ENCODE results near the gene RAB11FIP4. TPM values are rescaled to one million over a fixed set of nuclear protein-coding genes. Genes with fewer than 3 reads are reported as not detected.

RAB11FIP4 gene
- total and polyA plus RNA-seq, 9 of the 15 experiments (the other 6 are each of a cell fraction or from before 2014, with no cell fraction given), result 0.62 to 16.6 (median 8.9) TPM

GRCh38 chr17:31491376-31492131 lies 100.1 kb downstream of the RAB11FIP4 start:
- peaks cover 60 to 74% of the 10 kb centered on the region in 2 experiments for H3K4me1 ChIP-seq (replicated peaks in 1 of 2; ENCODE audit: control insufficient read depth in 2 of 2, insufficient read depth in 2 of 2, low read length in 2 of 2)
- no TSS peak for BruUV-seq (replicated peaks)
- peaks cover 17% of the 10 kb centered on the region for H3K79me2 ChIP-seq (ENCODE audit: control insufficient read depth, insufficient read depth, low read length)
- H3K9ac ChIP-seq (ENCODE audit: insufficient read depth in 1 of 2, low read depth in 2 of 2, low read length in 2 of 2), result peak overlapping the region in 1 of 2 experiments; percentile 76; a peak in 2 of 4 replicates
- H4K20me1 ChIP-seq (replicated peaks; ENCODE audit: control insufficient read depth, insufficient read depth, low read length), result 0 out of 2 replicates have a peak, but pooled peaks cover 6% of the 10 kb centered on the region
- no peak overlapping the region; the same call in 1 of the 2 replicates for H3K4me2 ChIP-seq (ENCODE audit: insufficient read depth, low read length)
- CTCF ChIA-PET (ENCODE audit: low intra/inter-chr PET ratio), result no interaction called here
- ATAC-seq, result no peak
- POLR2A ChIA-PET, result interaction anchor here (0.6 to 1.0 kb wide), 2 partner anchors 8 to 525 kb away, joined by 3 to 4 read pairs; no protein-coding TSS in a partner anchor
- no peak overlapping the region; the same call in 2 of the 3 replicates for H3K27ac ChIP-seq (ENCODE audit: extremely low read depth, low read depth, low read length)
- in situ Hi-C loops (cut with MboI) (no loop called here), intact Hi-C loops (cut with micrococcal nuclease) (no loop called here)
- H3K9me1 ChIP-seq (ENCODE audit: control insufficient read depth, insufficient read depth, low read length), result peaks cover 5% of the 10 kb centered on the region
- DNase-seq (ENCODE audit: extremely low read depth in 1 of 4, low spot score in 3 of 4), result no peak
- no peaks in the 10 kb centered on the region; the same call in 2 of the 3 replicates for H3K36me3 ChIP-seq (ENCODE audit: control insufficient read depth, insufficient read depth, low read length)
- WGBS (ENCODE audit: insufficient coverage, low coverage, missing lambda C conversion rate), result 67% methylated on average over 18 of the region's 18 CpGs
- H3K9me3 ChIP-seq (replicated peaks; ENCODE audit: control insufficient read depth, insufficient read depth, low read depth, low read length), result no peaks in the 10 kb centered on the region
- no peak overlapping the region for H2AFZ ChIP-seq (ENCODE audit: low read depth, low read length)
- peak; percentile 55 for FAIRE-seq
- H3K27me3 ChIP-seq (ENCODE audit: control insufficient read depth in 2 of 2, insufficient read depth in 2 of 2, low read length in 2 of 2), result no peaks in the 10 kb centered on the region
- no peak overlapping the region for H3K4me3 ChIP-seq
- TF ChIP-seq FOXK1 (CRISPR knock-in tag; IDR thresholded peaks at IDR 0.05; ENCODE audit: borderline replicate concordance) (no peak), ELF2 (CRISPR knock-in tag; IDR thresholded peaks at IDR 0.05) (no peak), ZNF280A (IDR thresholded peaks at IDR 0.05; ENCODE audit: low read depth, partially characterized antibody) (no peak), ZKSCAN1 (IDR thresholded peaks at IDR 0.05; ENCODE audit: low read depth, low read length) (no peak), ZNF12 (CRISPR knock-in tag; IDR thresholded peaks at IDR 0.05) (no peak), RUNX1 (IDR thresholded peaks at IDR 0.05; ENCODE audit: low read depth) (no peak), EWSR1 (IDR thresholded peaks at IDR 0.05; ENCODE audit: borderline replicate concordance, low read depth, partially characterized antibody) (no peak), ZNF561 (CRISPR knock-in tag; conservative IDR thresholded peaks at IDR 0.05) (no peak), TFAP4 (CRISPR knock-in tag; IDR thresholded peaks at IDR 0.05; ENCODE audit: borderline replicate concordance) (peak; percentile 16; the same call in 1 of the 2 replicates), SNRNP70 (optimal IDR thresholded peaks at IDR 0.05; ENCODE audit: low read depth, low read length) (no peak), KAT7 (CRISPR knock-in tag; IDR thresholded peaks at IDR 0.05; ENCODE audit: borderline replicate concordance) (no peak), ZNF282 (CRISPR knock-in tag; IDR thresholded peaks at IDR 0.05) (no peak), MAX (CRISPR knock-in tag; IDR thresholded peaks at IDR 0.05) (0 out of 2 replicates have a peak, but pooled peaks have one; percentile 12), SPI1 (IDR thresholded peaks at IDR 0.05; ENCODE audit: borderline replicate concordance, low read depth, low read length) (peak; percentile 99), NKRF (IDR thresholded peaks at IDR 0.05; ENCODE audit: borderline replicate concordance) (no peak), HMG20B (CRISPR knock-in tag; IDR thresholded peaks at IDR 0.05) (no peak)

Measured in K562 (cell line).